RWPE2 (cell line): Measurements from ENCODE around the gene CRTAC1.

Experiments
- ATAC-seq: fragments of 200-7000 bp; cut with Tn5 transposase; 3 replicates; pipeline ENCODE4 v1.9.1; 2021; ENCODE audit warnings: low read depth
- DNase-seq: peaks from one replicate; pipeline ENCODE4 v3.0.0-alpha.2; 2020; ENCODE audit warnings: low spot score
- H3K27ac ChIP-seq: fragments of 450-650 bp; 2 replicates; pipeline ENCODE4 v1.5.1; 2017; ENCODE audit warnings: mild to moderate bottlenecking; ENCODE audit not compliant: poor library complexity, severe bottlenecking
- H3K27me3 ChIP-seq: fragments of 250-450 bp; sonication (Bioruptor Pico); 2 replicates; pipeline ENCODE4 v1.5.1; 2021; ENCODE audit warnings: mild to moderate bottlenecking, moderate library complexity; ENCODE audit not compliant: insufficient read depth, poor library complexity, severe bottlenecking
- H3K36me3 ChIP-seq: fragments of 250-450 bp; sonication (Bioruptor Pico); 2 replicates; pipeline ENCODE4 v1.5.1; 2020; ENCODE audit warnings: low read depth, mild to moderate bottlenecking, moderate library complexity
- H3K4me1 ChIP-seq: fragments of 250-450 bp; sonication (Bioruptor Pico); 2 replicates; pipeline ENCODE4 v1.5.1; 2021; ENCODE audit warnings: mild to moderate bottlenecking, moderate library complexity; ENCODE audit not compliant: insufficient read depth, poor library complexity, severe bottlenecking
- H3K4me3 ChIP-seq: fragments of 250-450 bp; sonication (Bioruptor Pico); 2 replicates; pipeline ENCODE4 v1.5.1; 2021; ENCODE audit warnings: mild to moderate bottlenecking, moderate library complexity; ENCODE audit not compliant: severe bottlenecking
- H3K9me3 ChIP-seq: fragments of 250-450 bp; sonication (Bioruptor Pico); 2 replicates; pipeline ENCODE4 v1.5.1; 2021; ENCODE audit warnings: mild to moderate bottlenecking, moderate library complexity; ENCODE audit not compliant: severe bottlenecking
- CTCF ChIP-seq: fragments of 450-650 bp; IDR thresholded peaks from one replicate; pipeline ENCODE4 v1.5.1; 2017; ENCODE audit warnings: mild to moderate bottlenecking, moderate library complexity; ENCODE audit not compliant: poor library complexity, severe bottlenecking

Gene CRTAC1

GRCh38 chr10:97927622-97928021 is 102.8 kb downstream of the CRTAC1 start:
- Histone ChIP-seq H3K27ac (no peak overlapping the region), H3K9me3 (no peaks in the 10 kb centered on the region), H3K36me3 (no peaks in the 10 kb centered on the region), H3K4me1 (no peaks in the 10 kb centered on the region), H3K4me3 (no peak overlapping the region), H3K27me3 (peaks cover 9% of the 10 kb centered on the region)
- ATAC-seq (no peak), DNase-seq (peak; percentile 15)
- TF ChIP-seq CTCF: no peak

DNA sequence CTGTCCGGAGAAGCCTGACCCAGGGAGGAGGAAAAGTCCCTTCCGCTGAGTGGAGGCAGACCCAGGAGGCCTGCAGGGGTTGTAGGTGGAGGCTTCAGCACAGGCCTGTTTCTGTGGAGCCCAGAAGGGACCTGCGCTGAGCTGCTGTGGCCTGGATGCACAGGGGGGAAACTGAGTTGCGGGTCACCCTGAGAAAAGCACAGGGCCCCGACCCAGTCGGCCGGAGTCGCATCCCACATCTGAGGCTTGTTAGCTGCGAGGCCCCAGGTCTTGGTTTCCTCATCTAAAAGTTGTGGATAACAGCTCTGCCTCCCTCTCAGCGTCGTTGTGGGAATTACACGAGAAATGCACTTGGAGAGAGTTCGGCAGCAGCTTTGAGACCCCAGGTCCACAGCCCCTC is 104.4 kb downstream of the CRTAC1 start:
- ATAC-seq (no peak), DNase-seq (no peak)
- no peak overlapping the region for H3K4me3 ChIP-seq
- H3K27ac ChIP-seq: no peak overlapping the region
- no peaks in the 10 kb centered on the region for H3K9me3 ChIP-seq
- TF ChIP-seq CTCF: no peak
- H3K27me3 ChIP-seq: peaks cover 9% of the 10 kb centered on the region
- no peaks in the 10 kb centered on the region for H3K36me3 ChIP-seq
- H3K4me1 ChIP-seq: no peaks in the 10 kb centered on the region

DNA sequence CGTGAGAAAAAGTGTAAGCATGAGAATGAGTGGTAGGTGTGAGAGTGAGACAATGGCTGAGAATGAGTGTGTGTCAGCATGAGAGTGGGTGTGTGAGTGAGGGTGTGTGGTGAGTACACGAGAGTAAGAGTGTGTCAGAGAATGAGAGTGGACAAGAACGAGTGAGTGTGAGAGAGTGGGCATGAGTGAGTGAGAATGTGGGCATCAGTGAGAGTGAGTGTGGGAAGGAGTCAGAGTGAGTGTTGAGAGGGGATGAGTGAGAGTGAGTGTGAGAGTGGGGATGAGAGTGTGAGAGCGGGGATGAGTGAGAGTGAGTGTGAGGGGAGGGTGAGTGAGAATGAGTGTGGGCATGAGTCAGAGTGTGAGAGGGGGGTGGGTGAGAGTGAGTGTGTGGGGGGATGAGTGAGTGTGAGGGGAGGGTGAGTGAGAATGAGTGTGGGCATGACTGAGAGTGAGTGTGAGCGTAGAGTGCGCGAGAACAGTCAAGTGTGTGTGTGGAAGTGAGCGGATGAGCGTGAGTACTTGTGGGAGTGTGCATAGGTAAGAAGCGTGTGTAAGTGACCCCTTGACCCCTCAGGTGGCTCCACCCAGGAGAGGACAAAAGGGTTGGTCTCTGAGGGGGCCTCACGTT is 105.0 kb downstream of the CRTAC1 start:
- Histone ChIP-seq H3K36me3 (no peaks in the 10 kb centered on the region), H3K9me3 (no peaks in the 10 kb centered on the region), H3K27ac (no peak overlapping the region), H3K4me1 (no peaks in the 10 kb centered on the region), H3K27me3 (peaks cover 9% of the 10 kb centered on the region), H3K4me3 (no peak overlapping the region)
- ATAC-seq (no peak), DNase-seq (no peak)
- no peak for TF ChIP-seq CTCF

DNA sequence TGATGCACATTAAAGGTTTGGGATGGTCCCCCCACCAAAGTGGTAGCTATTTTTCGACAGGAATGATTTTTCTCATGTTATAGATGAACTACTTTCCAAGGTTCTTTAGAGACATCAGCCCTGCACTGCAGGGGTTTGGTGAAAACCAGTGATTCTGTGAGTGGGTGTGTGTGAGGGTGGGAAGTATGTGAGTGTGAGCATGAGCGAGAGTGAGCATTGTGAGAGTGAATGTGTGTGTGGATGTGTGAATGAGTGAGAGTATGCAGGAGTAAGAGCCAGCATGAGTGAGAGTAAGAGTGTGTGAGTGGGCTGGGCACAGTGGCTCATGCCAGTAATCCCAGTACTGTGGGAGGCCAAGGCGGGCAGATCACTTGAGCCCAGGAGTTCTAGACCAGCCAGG is 105.7 kb downstream of the CRTAC1 start:
- ATAC-seq: no peak
- Histone ChIP-seq H3K27me3 (peaks cover 5% of the 10 kb centered on the region), H3K27ac (no peak overlapping the region), H3K4me1 (no peaks in the 10 kb centered on the region), H3K9me3 (no peaks in the 10 kb centered on the region), H3K4me3 (no peak overlapping the region), H3K36me3 (no peaks in the 10 kb centered on the region)
- DNase-seq: no peak
- TF ChIP-seq CTCF: no peak

DNA sequence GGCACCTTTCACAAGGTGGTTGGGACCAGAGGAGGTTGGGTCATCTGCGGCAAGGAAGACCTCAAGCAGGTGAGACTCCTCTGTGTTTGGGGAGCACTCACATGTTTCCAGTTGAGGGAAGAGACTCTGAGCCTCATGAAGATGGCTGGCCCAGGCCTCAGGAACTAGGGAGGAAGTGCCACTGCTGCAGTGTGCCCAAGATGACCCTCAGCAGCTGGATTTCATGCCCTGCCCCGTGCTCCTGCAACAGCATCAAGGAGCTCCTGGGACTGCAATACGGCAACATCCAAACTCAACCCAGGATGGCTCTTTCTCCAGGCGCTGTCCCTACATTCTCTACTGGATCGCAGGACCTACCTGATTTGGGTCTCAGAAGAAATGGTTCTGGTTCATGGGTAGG is 106.9 kb downstream of the CRTAC1 start:
- H3K27ac ChIP-seq: no peak overlapping the region
- no peak for DNase-seq
- ATAC-seq: no peak
- TF ChIP-seq CTCF: no peak
- H3K36me3 ChIP-seq: no peaks in the 10 kb centered on the region
- H3K4me3 ChIP-seq: no peak overlapping the region
- no peaks in the 10 kb centered on the region for H3K9me3 ChIP-seq
- H3K4me1 ChIP-seq: no peaks in the 10 kb centered on the region
- H3K27me3 ChIP-seq: peaks cover 5% of the 10 kb centered on the region
